ENCODE measurements around the gene SLC1A3. TPM values are rescaled to one million over a fixed set of nuclear protein-coding genes. Genes with fewer than 3 reads are reported as not detected.

The SLC1A3 gene
- total RNA-seq, 2 donors from 2014 or later: 10.5 to 12.7 TPM

GRCh38 chr5:36614657-36615308 is 8.4 kb downstream of the SLC1A3 start:
- H3K27me3 ChIP-seq (replicated peaks; ENCODE audit: insufficient read depth): no peaks in the 10 kb centered on the region
- no peaks in the 10 kb centered on the region for H3K36me3 ChIP-seq
- H3K9me3 ChIP-seq: no peaks in the 10 kb centered on the region
- DNase-seq (ENCODE audit: low spot score): no peak
- no peak overlapping the region for H3K27ac ChIP-seq
- 72% methylated on average over 4 of the region's 4 CpGs for WGBS
- H3K4me3 ChIP-seq: no peak overlapping the region
- H3K4me1 ChIP-seq (replicated peaks): no peaks in the 10 kb centered on the region
- intact Hi-C loops (cut with DNase I): no loop called here
- TF ChIP-seq POLR2A (IDR thresholded peaks at IDR 0.05) (no peak), POLR2AphosphoS5 (IDR thresholded peaks at IDR 0.05) (no peak), CTCF (IDR thresholded peaks at IDR 0.05) (no peak)

- Histone ChIP-seq H3K27me3 (replicated peaks; ENCODE audit: insufficient read depth) (no peaks in the 10 kb centered on the region), H3K9me3 (no peaks in the 10 kb centered on the region), H3K27ac (no peak overlapping the region), H3K4me3 (no peak overlapping the region), H3K36me3 (no peaks in the 10 kb centered on the region), H3K4me1 (replicated peaks) (no peaks in the 10 kb centered on the region)
- no peak for DNase-seq (ENCODE audit: low spot score)
- 92% methylated on average over 8 of the region's 8 CpGs for WGBS
- intact Hi-C loops (cut with DNase I): no loop called here
- TF ChIP-seq CTCF (IDR thresholded peaks at IDR 0.05) (no peak), POLR2A (IDR thresholded peaks at IDR 0.05) (no peak), POLR2AphosphoS5 (IDR thresholded peaks at IDR 0.05) (no peak)
Observed at GRCh38 chr5:36619012-36619635, 12.7 kb downstream of the SLC1A3 start.

- WGBS: 76% methylated on average over 6 of the region's 6 CpGs
- H3K27me3 ChIP-seq (replicated peaks; ENCODE audit: insufficient read depth): no peaks in the 10 kb centered on the region
- no peaks in the 10 kb centered on the region for H3K9me3 ChIP-seq
- DNase-seq (ENCODE audit: low spot score): no peak
- no peak overlapping the region for H3K4me3 ChIP-seq
- H3K27ac ChIP-seq: no peak overlapping the region
- intact Hi-C loops (cut with DNase I): no loop called here
- TF ChIP-seq POLR2AphosphoS5 (IDR thresholded peaks at IDR 0.05) (no peak), CTCF (IDR thresholded peaks at IDR 0.05) (no peak), POLR2A (IDR thresholded peaks at IDR 0.05) (no peak)
- H3K36me3 ChIP-seq: no peaks in the 10 kb centered on the region
- no peaks in the 10 kb centered on the region for H3K4me1 ChIP-seq (replicated peaks)
Observed at GRCh38 chr5:36621985-36622384, 15.6 kb downstream of the SLC1A3 start.

- DNase-seq (ENCODE audit: low spot score): no peak
- Histone ChIP-seq H3K4me3 (no peak overlapping the region), H3K27ac (no peak overlapping the region), H3K36me3 (no peaks in the 10 kb centered on the region), H3K27me3 (replicated peaks; ENCODE audit: insufficient read depth) (no peaks in the 10 kb centered on the region), H3K4me1 (replicated peaks) (no peaks in the 10 kb centered on the region), H3K9me3 (no peaks in the 10 kb centered on the region)
- TF ChIP-seq POLR2AphosphoS5 (IDR thresholded peaks at IDR 0.05) (no peak), CTCF (IDR thresholded peaks at IDR 0.05) (no peak), POLR2A (IDR thresholded peaks at IDR 0.05) (no peak)
- 82% methylated on average over 9 of the region's 9 CpGs for WGBS
- intact Hi-C loops (cut with DNase I): no loop called here
Observed at GRCh38 chr5:36623832-36624231, 17.4 kb downstream of the SLC1A3 start.

GRCh38 chr5:36624277-36624676 is 17.9 kb downstream of the SLC1A3 start:
- Histone ChIP-seq H3K4me1 (replicated peaks) (no peaks in the 10 kb centered on the region), H3K4me3 (no peak overlapping the region), H3K27me3 (replicated peaks; ENCODE audit: insufficient read depth) (no peaks in the 10 kb centered on the region), H3K9me3 (no peaks in the 10 kb centered on the region), H3K36me3 (no peaks in the 10 kb centered on the region), H3K27ac (no peak overlapping the region)
- intact Hi-C loops (cut with DNase I): no loop called here
- WGBS: 83% methylated on average over 8 of the region's 8 CpGs
- TF ChIP-seq POLR2A (IDR thresholded peaks at IDR 0.05): no peak
- TF ChIP-seq POLR2AphosphoS5 (IDR thresholded peaks at IDR 0.05): no peak
- no peak for TF ChIP-seq CTCF (IDR thresholded peaks at IDR 0.05)
- DNase-seq (ENCODE audit: low spot score): no peak

Measured in prostate gland (tissue), 2 donors.